CD4-positive, alpha-beta T cell treated with Interleukin-10 for 1 hour (primary cell): ENCODE measurements around the gene NXF1.
A peak's percentile ranks its signal among the peaks of the same experiment; 100 is the strongest.
"Not testable (repeated sequence)": the region's sequence is repeated elsewhere in the genome, so short reads cannot be mapped to it uniquely, and the experiment has no call there.

ENCODE experiments used
- DNase-seq: peaks from one replicate; pipeline ENCODE4 v3.0.0-alpha.2; 2020

The NXF1 gene

DNA sequence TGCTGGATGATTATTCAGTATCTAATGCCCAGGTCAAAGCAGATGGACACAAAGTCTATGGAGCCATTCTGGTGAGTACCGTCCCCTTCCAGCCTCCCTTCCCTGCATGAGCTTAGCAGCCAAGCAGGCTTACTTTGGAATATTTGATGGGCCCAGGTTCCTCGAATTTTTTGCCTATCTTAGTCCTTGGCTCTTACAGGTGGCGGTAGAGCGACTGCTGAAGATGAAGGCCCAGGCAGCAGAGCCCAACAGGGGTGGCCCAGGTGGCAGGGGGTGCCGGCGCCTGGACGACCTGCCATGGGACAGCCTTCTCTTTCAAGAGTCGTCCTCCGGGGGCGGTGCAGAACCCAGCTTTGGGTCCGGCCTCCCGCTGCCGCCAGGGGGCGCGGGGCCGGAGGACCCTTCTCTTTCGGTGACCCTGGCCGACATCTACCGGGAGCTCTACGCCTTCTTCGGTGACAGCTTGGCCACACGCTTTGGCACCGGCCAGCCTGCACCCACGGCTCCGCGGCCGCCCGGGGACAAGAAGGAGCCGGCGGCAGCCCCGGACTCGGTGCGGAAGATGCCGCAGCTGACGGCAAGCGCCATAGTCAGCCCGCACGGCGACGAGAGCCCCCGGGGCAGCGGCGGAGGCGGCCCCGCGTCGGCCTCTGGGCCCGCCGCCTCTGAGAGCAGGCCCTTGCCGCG lies 18.8 kb downstream of the NXF1 start:
- peak; percentile 90 for DNase-seq

DNA sequence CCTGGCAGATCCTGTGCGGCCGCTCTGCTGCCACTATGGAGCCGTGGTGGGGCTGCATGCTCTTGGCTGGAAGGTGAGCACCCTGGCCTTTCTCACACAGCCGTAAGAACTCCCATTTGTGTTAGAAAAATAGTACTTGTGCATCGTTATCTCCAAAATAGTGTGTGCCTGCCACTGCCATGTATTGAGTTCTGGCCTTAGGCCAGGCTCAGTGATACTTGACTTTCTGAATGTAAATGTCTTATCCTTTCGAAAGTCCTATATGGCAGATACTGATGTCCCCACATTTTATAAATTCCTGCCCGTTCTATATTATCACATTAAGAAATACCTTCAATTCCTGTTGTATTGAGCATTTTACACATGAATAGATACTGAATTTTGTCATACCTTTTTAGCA lies 22.5 kb downstream of the NXF1 start:
- no peak for DNase-seq

DNA sequence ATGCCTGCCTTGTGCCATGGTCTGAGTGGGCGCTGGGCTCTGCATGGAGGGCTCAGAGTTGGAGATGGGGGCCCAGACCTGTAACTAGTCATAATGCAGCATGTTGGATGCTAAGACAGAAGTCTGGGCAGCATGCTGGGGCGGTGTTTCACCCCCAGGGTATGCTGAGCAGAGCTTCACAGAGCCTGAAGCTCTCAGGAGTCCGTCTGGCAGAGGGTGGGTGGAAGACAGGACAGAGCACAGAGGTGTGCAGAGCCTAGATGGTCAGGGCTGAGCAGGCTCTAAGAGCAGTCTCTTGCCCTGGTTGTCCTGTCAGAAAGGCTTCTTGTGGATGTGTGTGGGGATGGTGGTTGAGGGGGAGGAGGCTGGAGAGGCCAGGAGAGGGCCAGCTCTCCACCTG lies 26.8 kb downstream of the NXF1 start:
- no peak for DNase-seq

DNA sequence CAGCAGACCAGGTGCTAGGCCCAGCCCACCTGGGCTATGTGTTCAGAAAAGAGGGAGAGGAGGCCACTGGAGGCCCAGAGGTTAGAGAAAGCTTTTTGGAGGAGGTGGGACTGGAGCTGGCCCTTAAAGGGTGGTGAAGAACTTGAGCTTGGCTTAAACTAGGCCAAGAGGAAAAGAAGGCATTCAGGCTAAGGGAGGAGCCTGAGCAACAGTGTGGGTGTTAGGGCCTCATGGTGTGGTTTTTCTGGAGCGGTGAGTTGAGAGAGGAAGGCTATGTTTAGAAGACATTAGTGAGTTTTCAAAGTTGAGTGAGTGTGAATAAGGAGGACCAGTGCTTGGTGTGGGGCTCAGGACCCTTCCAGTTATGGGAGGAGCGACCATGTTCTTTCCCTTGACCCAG lies 27.9 kb downstream of the NXF1 start:
- DNase-seq, result no peak

DNA sequence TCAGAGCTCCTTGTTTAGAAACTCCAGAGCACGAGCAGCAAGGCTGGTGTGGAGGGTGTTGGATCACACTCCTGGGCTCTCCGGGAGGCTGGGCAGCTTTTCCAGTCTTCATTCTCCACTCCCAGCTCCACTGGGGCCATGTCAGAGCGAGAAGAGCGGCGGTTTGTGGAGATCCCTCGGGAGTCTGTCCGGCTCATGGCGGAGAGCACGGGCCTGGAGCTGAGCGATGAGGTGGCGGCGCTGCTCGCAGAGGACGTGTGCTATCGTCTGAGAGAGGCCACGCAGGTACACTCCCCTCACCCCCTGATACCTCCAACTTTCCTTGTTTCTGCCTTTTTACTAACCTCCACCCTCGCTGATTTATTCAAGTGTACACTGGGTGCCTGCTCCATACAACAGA lies 29.6 kb downstream of the NXF1 start:
- no peak for DNase-seq

DNA sequence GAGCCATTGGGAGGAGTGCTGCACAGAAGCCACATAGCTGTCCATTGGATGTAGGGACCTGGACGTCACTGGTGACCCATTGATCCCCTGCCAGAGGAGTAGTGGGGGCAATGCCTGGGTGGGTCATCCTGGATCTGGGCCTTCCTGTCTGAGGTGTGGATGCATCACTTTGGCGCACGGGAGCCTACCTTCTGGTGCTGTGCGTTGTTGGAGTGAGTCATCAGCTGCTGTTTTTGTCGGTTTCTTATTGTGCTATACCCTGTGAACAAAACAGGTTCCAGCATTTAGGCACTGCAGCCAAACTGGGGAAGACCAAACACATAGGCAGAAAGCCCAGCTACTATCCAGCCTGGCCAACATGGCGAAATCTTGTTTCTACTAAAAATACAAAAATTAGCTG lies 30.8 kb downstream of the NXF1 start:
- no peak for DNase-seq

DNA sequence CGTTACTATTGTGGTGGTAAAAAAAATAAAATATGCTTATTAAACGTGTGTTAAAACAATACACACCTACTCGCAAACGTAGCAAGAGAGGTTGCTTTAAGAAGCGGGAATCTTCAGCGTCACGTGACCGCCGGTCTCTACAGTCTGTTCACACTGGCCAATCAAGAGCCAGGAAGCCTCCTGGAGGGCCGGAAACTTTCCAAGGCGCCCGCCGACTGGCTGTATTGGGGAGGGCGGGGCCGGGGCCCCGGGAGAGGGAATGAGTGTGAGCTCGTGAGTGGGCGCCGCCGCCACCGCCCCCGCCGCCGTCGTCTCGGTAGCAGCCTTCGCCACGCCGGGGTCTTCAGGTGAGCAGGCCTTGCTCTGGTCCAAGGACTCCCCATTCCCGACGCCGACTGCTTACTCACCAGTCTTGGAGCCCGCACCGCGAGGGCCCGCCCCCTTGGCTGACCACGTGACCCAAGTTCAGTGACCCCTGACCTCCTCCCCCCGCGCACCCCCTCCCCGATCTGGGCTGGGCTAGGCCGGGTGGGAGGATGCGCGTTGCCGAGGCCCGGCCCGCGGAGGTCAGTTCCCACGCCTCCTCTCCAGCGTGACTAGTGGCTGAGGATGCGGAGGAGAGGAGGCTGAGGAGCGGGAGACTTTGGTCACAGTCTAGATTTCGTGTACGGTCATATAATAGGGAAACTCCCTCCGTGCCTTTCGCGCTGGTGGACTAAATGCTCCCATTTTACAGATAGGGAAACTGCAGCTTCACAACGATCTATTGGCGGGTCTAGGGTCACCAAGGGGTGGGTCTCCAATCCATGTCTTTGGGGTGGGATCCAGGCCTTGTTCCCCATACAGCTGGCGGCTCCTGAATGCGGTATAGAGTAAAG lies 33.9 kb downstream of the NXF1 start, which contains the start of gene TAF6L:
Gene TAF6L, plus strand, starts transcription at position 253 of the 878 bp plus-strand sequence. CDS start 4,388 bp downstream, outside the sequence.
- DNase-seq, result peak; percentile 93

DNA sequence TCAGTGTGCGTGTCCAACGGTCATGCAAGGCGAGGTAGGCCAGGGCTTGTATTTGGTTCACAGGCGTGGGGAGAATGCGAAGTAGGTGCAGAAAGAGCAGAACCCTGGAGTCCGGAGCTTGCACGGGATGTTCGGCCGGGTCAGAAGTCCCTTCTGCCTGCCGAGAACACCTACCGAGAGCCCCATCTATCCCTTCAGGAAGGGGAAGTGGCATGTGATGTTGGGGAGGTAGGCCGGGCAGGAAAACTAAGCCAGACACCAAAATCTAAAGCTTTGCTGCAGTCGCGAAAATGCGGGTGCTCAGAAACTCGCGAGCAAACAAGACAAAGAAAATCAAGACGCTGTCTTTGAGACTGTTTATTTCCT lies 34.5 kb downstream of the NXF1 start:
- no peak for DNase-seq

DNA sequence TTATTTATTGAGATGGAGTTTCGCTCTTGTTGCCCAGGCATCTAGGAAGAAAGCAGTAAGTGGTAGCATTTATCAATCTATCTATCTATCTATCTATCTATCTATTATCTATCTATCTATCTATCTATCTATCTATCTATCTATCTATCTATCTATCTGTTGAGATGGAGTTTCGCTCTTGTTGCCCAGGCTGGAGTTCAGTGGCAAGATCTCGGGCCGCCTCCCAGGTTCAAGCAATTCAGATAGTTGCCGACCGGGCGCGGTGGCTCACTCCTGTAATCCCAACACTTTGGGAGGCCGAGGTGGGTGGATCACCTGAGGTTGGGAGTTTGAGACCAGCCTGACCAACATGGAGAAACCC lies 44.4 kb downstream of the NXF1 start:
- DNase-seq, result not testable (repeated sequence)

DNA sequence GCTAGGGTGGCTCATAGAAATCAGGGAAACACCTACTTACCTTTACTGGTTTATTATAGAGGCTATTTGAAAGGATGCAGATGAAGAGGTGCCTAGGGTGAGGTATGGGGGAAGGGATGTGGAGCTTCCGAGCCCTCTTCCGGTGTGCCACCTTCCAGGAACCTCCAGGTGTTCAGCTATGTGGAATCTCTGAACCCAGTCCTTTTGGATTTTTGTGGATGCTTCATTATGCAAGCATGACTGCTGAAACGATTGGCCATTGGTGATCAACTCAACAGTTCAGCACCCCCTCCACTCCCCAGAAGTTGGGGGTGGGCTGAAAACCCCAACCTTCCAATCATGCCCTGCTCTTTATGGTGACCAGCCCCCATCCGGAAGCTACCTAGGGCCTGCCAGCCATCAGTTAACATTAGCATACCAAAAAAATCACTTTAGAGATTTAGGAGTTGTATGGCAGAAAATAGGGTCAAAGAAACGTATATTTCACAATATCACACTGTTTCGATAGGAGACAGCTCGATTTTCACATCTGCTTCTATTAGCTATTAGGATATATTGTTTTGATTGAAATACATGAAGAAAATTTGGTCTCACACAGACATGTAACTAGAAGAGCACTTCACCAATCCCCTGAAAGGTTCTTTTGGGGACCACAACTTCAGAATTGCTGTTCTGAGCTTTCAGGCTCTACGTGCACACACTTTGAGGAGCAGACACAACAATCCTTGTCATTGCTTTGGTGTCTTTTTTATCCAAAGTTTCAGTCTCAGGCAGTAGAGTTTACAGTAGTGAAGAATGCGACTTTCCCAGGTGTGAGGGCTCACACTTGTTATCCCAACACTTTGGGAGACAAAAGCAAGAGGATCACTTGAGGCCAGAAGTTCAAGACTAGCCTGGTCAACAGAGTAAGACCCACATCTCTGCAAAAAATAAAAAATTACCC lies 47.1 kb downstream of the NXF1 start:
- DNase-seq, result no peak

DNA sequence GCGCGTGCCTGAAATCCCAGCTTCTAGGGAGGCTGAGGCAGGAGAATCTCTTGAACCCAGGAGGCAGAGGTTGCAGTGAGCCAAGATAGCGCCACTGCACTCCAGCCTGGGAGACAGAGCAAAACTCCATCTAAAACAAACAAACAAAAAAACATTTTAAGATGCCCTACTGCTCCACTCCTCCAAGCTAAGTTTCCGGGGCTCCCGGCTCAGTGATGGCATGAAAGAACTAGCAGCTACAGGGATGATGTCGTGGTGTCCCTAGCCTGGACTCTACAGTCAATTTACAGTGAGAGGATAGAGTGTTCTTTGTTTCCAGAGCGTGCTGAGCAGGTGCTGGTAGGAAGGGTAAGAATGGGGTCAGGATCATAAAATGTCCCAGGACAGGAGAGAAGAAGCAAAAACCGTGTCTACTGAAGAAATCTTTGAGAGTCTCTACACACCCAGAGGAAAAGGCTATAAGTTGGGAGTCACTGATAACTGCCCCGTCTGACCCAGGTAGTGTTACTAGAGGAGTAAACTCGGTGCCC lies 50.1 kb downstream of the NXF1 start:
- no peak for DNase-seq

DNA sequence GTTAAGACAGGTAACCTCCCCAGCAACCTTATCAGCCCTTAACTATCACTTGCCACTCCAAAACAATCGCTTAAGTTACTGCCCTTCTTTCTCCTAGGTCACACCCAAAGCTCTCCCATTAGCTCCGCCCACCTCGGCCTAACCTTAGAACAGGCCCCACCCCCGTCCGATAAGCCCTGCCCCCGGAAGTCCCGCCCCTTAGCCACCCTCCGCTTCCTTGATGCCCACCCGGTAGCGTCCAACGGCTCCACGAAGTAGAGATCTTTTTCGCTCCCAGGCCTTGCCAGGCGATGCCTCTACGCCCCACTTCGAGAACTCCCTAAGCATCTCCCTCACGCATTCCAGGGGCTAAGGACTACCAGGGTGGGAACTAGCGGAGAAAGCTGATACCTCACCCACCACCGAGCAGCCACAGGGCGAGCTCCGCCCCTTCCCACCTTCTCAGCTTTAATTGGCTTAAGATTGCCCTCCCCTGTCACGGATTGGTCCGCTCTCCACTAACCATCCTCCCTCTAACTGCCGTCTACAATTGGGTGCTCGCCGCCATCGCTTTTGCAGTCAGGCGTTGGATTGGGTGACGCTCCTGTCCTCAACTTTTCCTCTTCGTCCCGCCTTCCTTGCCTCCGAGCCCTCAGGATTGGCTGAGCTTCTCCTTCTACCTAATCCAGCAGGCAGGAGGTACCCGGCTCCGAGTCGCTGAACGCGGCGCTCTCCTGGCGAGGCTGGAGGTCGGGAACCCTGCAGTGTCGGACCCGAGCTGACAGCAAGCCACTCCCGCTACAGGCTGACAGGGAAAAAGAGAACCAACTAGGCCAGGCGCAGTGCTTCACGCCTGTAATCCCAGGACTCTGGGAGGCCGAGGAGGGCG lies 51.3 kb downstream of the NXF1 start, which contains the start of gene ZBTB3:
Gene ZBTB3, minus strand, starts transcription at position 425 of the 868 bp plus-strand sequence. CDS start 496 bp downstream, outside the sequence.
- peak; percentile 99 for DNase-seq

DNA sequence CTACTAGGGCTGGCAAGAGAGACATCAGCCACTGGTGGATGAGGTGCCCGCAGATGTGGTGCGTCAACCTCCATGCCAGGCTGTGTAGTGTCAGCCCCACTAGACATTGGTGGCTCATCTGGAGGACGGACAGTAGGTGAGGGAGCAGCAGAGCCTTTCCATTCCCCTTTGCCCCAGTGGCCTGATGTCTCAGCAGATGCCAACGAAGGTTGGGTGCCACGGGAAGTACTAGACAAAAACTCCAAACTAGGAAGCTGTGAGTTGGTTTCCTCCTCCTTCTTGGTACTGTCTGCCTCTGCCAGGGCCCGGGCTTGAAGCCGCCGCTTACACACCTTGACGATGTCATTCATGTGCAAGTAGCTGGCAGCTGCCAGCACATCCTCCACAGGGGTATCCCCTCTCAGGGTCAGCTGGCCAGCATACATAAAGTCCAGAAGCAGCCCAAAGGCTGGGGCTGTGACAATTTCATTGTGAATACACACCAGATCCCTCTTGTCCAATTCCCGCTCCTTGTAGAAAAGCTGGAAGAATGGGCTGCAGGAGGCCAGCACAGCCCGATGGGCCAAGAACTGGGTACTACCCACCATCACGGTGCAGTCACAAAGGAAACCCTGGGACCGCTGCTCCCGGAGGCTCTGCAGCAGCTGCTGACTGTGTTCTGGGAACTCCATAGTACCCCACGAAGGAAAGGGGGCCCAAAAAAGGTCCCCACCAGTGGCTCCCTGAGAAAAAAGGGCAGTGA lies 52.1 kb downstream of the NXF1 start:
- no peak for DNase-seq

DNA sequence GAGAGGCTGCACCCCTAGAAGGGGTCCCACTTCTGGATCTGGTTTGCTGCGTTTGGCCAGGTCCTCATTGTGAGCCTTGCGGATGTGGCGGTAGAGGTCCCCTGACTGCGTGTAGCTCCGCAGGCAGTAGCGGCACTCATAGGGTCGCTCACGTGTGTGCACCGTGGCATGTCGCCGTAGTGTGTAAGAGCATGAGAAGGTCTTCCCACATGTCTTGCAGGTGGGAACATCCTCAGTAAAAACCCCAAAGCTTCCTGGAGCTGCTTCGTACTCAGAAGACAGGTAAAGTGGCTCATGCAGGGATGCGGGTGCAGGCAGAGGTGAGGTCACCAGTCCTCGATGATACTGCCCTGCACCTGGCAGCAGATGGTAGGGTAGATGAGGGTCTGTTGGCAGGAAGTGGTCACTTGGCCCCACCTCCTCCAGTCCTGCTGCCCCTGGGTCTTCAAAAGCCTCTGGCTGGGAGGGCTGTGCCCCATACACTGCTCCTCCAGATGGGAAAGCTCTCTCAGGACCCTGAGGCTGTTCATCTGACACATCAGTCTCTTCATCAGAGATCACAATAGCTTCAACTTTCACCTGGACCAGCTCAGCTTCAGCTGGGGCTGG lies 53.0 kb downstream of the NXF1 start:
- DNase-seq, result no peak

DNA sequence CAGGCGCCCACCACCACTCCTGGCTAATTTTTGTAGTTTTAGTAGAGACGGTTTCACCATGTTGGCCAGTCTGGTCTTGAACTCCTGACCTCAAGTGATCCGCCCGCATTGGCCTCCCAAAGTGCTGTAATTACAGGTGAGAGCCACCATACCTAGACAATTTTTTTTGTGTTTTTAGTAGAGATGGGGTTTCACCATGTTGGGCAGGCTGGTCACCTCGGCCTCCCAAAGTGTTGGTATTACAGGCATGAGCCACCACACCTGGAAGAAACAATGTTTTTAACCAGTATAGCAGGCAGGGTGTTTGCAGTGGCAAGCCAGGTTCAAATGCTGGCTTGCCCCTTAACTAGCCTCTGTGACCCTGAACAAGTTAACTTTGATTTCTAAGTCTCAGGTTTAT lies 55.3 kb downstream of the NXF1 start:
- DNase-seq, result not testable (repeated sequence)

DNA sequence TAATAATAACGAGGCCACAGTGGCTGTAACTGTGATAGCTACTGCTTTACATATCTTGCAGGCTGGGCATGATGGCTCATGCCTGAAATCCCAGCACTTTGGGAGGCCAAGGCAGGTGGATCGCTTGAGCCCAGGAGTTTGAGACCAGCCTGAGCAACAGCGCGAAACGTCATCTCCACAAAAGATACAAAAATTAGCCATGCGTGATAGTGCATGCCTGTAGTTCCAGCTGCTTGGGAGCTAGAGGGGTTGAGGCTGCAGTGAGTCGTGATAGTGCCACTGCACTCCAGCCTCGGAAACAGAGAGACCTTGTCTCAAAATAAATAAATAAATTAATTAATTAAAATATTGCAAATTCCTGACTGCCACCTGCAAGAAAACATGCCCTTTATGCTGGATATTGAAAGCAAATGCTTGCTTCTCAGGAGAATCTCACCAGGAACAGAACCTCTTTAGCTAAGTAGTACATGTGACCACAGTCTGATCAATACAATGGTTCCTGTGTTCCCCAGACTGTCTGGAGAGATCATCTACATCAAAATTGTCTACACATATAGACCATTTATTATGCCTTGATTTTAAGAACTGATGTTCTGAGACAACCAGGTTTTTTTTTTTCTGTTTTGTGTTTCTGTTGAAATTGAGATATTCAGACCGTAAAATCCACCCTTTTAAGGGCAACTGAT lies 57.6 kb downstream of the NXF1 start:
- DNase-seq, result no peak
